Measurements from ENCODE around the gene ZNF678. TPM values are rescaled to one million over a fixed set of nuclear protein-coding genes. Genes with fewer than 3 reads are reported as not detected.

Gene ZNF678
- polyA plus RNA-seq, 3 donors = 1.5 to 1.9 (median 1.7) TPM

DNA sequence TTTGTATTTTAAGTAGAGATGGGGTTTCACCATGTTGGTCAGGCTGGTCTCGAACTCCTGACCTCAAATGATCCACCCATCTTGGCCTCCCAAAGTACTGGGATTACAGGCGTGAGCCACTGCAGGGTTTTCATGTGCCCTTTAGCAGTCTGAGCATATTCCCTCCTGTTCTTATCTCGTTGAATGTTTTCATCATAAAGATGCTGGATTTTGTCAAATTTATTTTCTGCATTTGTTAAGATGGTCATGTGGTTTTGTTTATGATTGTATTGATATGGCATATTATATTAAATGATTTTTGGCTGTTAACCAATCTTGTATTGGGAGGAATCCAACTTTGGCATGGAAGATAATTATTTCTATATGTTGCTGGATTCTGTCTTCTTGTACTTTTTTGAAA lies 163.0 kb downstream of the ZNF678 start:
- Histone ChIP-seq H3K27me3 (ENCODE audit: control insufficient read depth in 2 of 2, insufficient read depth in 2 of 2, low read length in 2 of 2) (peaks cover 2 to 28% of the 10 kb centered on the region in 2 donors), H3K79me2 (ENCODE audit: insufficient read depth, low read length) (no peaks in the 10 kb centered on the region), H4K20me1 (ENCODE audit: insufficient read depth, low read length) (peaks cover 2% of the 10 kb centered on the region), H3K4me2 (replicated peaks; ENCODE audit: extremely low read depth, low read length, poor library complexity, severe bottlenecking) (no peak overlapping the region), H3K27ac (ENCODE audit: low read depth in 1 of 2, low read length in 2 of 2) (no peak overlapping the region), H3K9ac (ENCODE audit: insufficient read depth, low read length, poor library complexity, severe bottlenecking) (no peak overlapping the region), H3K36me3 (replicated peaks in 1 of 2; ENCODE audit: control insufficient read depth in 1 of 2, insufficient read depth in 2 of 2, low read length in 2 of 2) (peaks cover 0 to under 1% of the 10 kb centered on the region in 2 donors), H3K4me3 (replicated peaks in 1 of 3; ENCODE audit: low read depth in 2 of 3, low read length in 3 of 3) (no peak overlapping the region), H2AFZ (ENCODE audit: insufficient read depth, low read depth, low read length, poor library complexity, severe bottlenecking) (no peak overlapping the region), H3K9me3 (replicated peaks in 1 of 2; ENCODE audit: control insufficient read depth in 1 of 2, insufficient read depth in 1 of 2, low read length in 2 of 2) (peaks cover 15 to 17% of the 10 kb centered on the region in 2 donors), H3K4me1 (ENCODE audit: control insufficient read depth in 1 of 2, insufficient read depth in 2 of 2, low read length in 2 of 2) (peaks cover 10 to 13% of the 10 kb centered on the region in 2 donors)
- Mint-ChIP-seq H3K36me3 (peaks cover 0 to 1% of the 10 kb centered on the region in 2 donors), H3K9me3 (peaks cover 21 to 37% (median 25%) of the 10 kb centered on the region in 7 donors), H3K4me3 (no peak overlapping the region), H3K27me3 (ENCODE audit: low read depth in 3 of 3) (peaks cover 23 to 43% (median 35%) of the 10 kb centered on the region in 3 donors), H3K4me1 (peaks cover 16% of the 10 kb centered on the region), H3K27ac (no peak overlapping the region)
- DNase-seq = no peak
- no CpG with 5 or more reads among the region's 3 CpGs for WGBS (ENCODE audit: insufficient coverage)
- TF ChIP-seq, protein P1, sequence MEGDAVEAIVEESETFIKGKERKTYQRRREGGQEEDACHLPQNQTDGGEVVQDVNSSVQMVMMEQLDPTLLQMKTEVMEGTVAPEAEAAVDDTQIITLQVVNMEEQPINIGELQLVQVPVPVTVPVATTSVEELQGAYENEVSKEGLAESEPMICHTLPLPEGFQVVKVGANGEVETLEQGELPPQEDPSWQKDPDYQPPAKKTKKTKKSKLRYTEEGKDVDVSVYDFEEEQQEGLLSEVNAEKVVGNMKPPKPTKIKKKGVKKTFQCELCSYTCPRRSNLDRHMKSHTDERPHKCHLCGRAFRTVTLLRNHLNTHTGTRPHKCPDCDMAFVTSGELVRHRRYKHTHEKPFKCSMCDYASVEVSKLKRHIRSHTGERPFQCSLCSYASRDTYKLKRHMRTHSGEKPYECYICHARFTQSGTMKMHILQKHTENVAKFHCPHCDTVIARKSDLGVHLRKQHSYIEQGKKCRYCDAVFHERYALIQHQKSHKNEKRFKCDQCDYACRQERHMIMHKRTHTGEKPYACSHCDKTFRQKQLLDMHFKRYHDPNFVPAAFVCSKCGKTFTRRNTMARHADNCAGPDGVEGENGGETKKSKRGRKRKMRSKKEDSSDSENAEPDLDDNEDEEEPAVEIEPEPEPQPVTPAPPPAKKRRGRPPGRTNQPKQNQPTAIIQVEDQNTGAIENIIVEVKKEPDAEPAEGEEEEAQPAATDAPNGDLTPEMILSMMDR (IDR thresholded peaks at IDR 0.05) = no peak
- intact Hi-C loops (cut with micrococcal nuclease) = no loop called here

Small RNA genes within 50 kb of the gene (small RNA-seq; reads per million reads assigned to genes)
- gene RNA5SP77 (ENCODE audit: insufficient read length, low read depth) = 10.4 reads per million, percentile 75 among the genes with 10 or more reads in this experiment

Other genes with a start within 250 kb of the ZNF678 start
- under 1 TPM; 0.20 to 0.45 (median 0.39) TPM for gene CDC42BPA, start 245.1 kb upstream of the ZNF678 start, polyA plus RNA-seq
- gene JMJD4, start 171.7 kb downstream of the ZNF678 start, polyA plus RNA-seq = 10 to 100 TPM in 2 of 3 donors, 1 to 10 TPM in 1; 7.9 to 11.2 (median 11.2) TPM
- gene SNAP47, start 171.9 kb downstream of the ZNF678 start, polyA plus RNA-seq = 10 to 100 TPM; 15.4 to 25.0 (median 20.5) TPM